HG02610 (cell line): Measurements from ENCODE around the gene CLASP1.
"Not testable (repeated sequence)": the region's sequence is repeated elsewhere in the genome, so short reads cannot be mapped to it uniquely, and the experiment has no call there.

Experiments used
- ATAC-seq: cut with Tn5 transposase; IDR thresholded peaks from one replicate; pipeline ENCODE4 v1.9.1; 2021; ENCODE audit warnings: mild to moderate bottlenecking, moderate library complexity; ENCODE audit not compliant: unreplicated experiment

Gene CLASP1

GRCh38 chr2:121386102-121386501 lies 263.2 kb downstream of the CLASP1 start:
- ATAC-seq: no peak

DNA sequence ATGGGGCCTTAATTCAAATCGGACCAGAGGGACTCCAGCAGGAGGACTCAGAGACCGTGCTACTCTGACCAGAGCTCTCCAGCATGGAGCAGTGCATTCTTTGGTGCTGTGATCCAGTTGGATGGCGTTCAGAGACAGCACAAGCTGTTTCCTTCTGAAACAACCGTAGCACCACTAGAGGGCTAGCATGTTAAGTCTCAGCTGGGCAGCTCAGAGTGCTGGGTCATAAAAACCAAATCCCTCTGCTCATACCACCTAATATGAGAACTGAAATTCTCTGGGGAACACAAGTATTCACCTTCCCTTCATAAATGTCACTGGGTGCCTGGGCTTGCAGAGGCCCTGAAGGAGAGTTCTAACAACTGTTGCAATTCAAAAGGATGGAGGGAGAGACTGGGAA lies 266.5 kb downstream of the CLASP1 start:
- ATAC-seq: no peak

GRCh38 chr2:121377646-121378045 lies 271.6 kb downstream of the CLASP1 start:
- ATAC-seq: no peak

GRCh38 chr2:121376535-121377250 lies 272.6 kb downstream of the CLASP1 start:
- no peak for ATAC-seq

DNA sequence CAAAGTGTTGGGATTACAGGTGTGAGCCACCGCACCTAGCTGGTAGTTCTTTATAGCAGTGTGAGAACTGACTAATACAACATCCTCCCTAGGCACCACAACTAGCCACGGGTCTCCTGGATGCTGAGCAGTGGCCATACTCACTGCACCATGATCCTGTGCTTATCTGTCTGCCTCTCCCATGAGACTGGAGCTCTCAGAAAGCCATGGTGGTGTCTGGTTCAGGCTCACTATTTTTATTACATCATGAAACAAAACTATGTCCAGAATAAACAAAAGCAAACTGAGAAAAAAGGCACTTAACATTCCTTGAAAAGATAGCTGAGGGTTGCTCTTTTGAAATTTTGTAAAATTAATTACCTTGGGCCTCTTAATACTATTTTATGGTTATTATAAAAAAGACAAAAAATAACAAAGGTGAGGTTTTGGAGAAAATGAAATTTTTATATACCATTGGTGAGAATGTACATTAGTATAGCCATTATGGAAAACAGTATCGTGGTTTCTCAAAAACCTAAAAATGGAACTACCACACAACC lies 273.6 kb downstream of the CLASP1 start:
- ATAC-seq: no peak

DNA sequence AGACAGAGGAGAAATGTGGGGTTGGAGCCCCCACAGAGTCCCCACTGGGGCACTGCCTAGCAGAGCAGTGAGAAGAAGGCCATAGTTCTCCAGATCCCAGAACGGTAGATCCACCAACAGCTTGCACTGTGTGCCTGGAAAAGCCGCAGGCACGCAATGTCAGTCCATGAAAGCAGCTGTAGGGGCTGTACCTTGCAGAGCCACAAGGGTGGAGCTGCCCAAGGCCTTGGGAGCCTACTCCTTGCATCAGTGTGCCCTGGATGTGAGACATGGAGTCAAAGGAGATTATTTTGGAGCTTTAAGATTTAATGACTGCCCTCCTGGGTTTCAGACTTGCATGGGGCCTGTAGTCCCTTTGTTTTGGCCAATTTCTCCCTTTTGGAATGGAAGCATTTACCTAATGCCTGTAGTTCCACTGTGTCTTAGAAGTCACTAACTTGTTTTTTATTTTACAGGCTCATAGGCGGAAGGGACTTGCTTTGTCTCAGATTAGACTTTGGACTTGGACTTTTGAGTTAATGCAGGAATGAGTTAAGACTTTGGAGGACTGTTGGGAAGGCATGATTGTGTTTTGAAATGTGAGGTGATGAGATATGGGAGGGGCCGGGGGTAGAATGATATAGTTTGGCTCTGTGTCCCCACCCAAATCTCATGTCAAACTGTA lies 274.7 kb downstream of the CLASP1 start:
- ATAC-seq: not testable (repeated sequence)

DNA sequence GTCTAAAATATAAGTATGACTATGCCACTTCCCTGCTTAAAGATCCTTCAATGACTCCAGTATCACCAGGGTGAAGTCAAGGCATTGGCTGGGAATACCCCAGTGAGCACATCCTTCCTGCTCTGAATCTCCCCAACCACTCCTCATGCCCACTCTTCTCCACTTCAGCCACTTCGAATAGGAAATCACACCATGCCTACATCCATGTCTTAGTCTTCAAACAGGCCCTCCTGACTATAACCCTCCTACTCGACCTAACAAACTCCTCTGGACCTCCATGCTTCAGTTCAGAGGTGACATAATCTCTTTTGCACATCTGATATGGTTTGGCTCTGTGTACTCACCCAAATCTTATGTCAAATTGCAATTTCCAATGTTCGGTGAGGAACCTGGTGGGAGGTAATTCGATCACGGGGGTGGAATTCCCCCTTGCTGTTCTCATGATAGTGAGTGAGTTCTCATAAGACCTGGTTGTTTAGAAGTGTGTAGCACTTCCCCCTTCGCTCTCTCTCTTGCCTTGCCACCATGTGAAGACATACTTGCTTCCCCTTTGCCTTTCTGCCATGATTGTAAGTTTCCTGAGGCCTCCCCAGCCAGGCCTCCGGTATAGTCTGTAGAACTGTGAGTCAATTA lies 276.4 kb downstream of the CLASP1 start:
- peak; percentile 67 for ATAC-seq

- no peak for ATAC-seq
These were observed 277.2 kb downstream of the CLASP1 start for GRCh38 chr2:121372082-121372481.

GRCh38 chr2:121368836-121369235 lies 280.4 kb downstream of the CLASP1 start:
- ATAC-seq: no peak

DNA sequence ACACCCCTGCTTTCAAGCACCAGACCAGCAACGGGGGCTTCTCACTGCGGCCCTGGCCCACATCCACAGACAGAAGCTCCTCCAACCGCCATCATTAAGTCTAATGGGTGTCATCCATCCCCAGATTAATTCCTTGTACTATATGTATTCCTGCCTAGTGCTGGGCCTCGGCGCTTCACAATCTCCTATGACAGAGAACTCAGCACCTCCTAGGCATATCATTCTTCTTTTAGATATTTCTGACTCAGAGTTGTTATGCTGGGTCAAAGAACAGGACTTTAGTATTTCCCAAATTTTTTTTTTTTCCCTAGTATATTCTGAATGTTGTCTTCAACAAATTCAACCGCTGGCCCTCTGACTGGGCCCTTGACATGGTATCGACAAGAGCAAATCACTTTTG lies 281.1 kb downstream of the CLASP1 start:
- ATAC-seq: no peak

- no peak for ATAC-seq
These were observed 281.9 kb downstream of the CLASP1 start for GRCh38 chr2:121367246-121367900.

- ATAC-seq: no peak
These were observed 283.2 kb downstream of the CLASP1 start for GRCh38 chr2:121366040-121366439.

GRCh38 chr2:121365061-121365460 lies 284.2 kb downstream of the CLASP1 start:
- ATAC-seq: no peak

- ATAC-seq: no peak
These were observed 285.4 kb downstream of the CLASP1 start for GRCh38 chr2:121363632-121364420.

DNA sequence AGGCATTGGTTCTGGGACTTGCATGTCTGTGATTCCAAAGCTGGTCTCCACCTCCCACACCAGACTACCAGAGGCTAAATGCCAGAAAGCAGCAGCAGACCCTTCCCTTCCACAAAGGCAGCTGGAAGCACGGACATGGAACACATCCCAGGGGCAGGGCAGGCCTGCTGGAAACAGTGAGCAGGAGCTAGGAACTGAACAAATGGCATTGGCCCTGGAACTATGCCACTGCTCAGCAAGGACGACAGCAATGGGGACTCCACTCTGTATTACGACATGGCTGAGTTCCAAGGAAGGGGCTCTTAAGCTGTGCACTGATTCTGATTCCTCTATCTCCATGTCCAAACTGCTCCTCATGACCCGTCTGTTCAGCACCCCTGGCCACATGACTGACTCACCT lies 286.5 kb downstream of the CLASP1 start:
- ATAC-seq: no peak

DNA sequence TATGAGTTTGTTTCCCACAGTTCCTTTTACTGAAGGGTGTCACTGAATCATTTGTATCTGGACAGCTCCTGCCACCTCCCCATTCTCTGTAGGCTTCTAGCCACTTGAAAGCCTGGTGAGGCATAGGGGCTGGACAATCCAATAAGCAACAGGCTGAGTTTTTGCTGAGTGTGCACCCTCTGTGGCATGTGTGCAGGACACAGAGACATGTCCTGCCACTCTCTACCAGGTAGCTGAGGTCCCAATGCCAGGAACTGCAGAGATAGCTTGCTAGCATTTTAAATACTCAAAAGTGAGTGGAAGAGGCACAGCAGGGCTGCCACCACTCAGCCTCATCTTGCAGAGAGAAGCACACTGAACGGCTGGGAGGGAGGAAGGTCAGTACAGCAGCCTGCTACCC lies 287.0 kb downstream of the CLASP1 start:
- ATAC-seq: no peak

- no peak for ATAC-seq
These were observed 288.5 kb downstream of the CLASP1 start for GRCh38 chr2:121360566-121361300.

DNA sequence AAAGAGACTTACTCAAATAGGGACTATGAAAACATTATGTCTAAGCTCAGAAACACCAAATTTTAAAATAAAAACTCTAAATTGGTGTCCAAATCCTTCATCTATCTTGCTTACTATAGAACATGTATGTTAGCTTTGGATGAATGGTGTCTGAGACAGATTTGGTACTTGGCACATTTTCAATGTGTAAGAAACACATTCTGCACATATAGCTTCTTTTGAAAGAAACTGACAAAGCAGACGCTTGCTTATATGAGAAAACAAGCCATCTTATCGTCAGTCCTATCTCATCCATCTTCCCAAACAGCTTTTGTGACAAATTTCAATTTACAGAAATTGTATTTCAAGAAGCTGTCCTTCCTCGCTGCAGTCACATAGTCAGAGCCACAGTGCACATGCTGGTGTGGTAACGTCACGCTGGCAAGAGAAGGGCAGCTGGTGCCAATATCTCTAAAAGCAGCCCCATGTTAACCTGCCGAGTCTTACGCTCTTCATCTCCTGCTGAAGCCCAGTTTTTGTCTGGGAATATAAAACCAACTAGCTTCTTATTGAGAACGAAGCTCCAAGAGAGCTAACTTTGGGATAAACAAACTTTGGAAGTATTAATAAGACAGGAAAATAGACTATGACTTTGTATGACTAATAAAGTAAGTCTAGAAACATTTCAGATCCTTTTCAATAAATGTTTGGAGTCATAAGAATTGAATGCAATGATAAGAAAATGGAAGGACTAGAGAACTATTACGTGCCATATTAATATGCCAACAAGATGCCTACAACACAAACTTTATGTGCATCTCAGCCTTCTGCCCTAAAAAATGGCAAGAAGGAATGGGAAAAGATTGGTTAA lies 289.3 kb downstream of the CLASP1 start:
- ATAC-seq: no peak

DNA sequence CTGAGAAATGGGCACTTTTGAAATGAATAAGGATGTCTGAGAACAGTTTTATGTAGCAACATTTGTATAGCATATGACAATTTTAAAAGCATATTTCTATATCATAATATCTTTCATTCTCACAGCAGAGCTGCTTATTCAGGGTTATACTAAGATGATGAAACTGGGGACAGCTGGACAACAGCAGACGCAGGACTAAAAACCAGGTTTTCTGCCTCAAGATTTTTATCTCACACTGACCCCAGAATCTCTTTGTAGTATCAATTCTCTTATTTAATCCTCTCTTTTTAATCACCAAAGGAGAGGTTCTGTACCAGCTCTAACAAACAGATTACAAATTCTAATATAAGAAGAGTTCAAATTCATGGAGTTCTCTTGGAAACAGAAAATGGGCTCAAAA lies 290.1 kb downstream of the CLASP1 start:
- no peak for ATAC-seq
